A549 (cell line): ENCODE results near the gene HIPK3.

Source experiments
- EHMT2 ChIP-seq: fragments of 200-600 bp; sonication (generic); IDR thresholded peaks from 2 replicates; pipeline ENCODE4 v1.6.1; 2016; ENCODE audit warnings: antibody characterized with exemption, low read depth, mild to moderate bottlenecking, moderate library complexity
- EP300 ChIP-seq, 2 experiments: fragments of >200 bp; sonication (Bioruptor Twin); formaldehyde crosslinking; IDR thresholded peaks; 2 replicates in 1 of 2; 3 replicates in 1 of 2; pipeline ENCODE4 v1.6.1; 2016 to 2017
- MAFK ChIP-seq: fragments of 450-650 bp; IDR thresholded peaks from 2 replicates; pipeline ENCODE4 v1.6.1; 2014; ENCODE audit not compliant: partially characterized antibody
- RARB ChIP-seq: fragments of 250-450 bp; sonication (Bioruptor Pico); IDR thresholded peaks from 2 replicates; pipeline ENCODE4 v1.8.0; 2021; ENCODE audit warnings: mild to moderate bottlenecking, moderate library complexity
- TF ChIP-seq, protein P1 (sequence below): fragments of >200 bp; sonication (Bioruptor Twin); formaldehyde crosslinking; IDR thresholded peaks from 3 replicates; pipeline ENCODE4 v1.5.1; 2016
- TF ChIP-seq, protein P2 (sequence below): IDR thresholded peaks from 2 replicates; pipeline ENCODE4 v1.6.1; 2012

DNA sequence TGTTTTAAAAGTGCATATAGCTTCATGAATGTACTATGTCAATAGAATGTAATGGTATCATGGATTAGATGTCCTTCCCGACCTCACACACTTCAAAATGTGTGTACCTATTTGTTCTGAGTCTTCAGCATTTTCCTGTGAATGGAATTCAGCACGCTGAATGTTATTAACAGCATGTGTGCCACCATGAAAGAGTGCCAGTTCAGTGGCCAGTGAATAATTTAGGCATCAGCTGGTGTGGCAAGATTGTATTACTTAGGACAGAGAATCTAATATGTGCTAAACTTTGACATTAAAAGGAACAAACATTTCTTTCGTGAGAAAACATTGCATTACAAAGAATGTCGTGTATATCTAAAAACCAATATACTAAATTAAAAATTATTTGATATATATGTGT, 46.4 kb downstream of the HIPK3 start:
- TF ChIP-seq RARB (CRISPR knock-in tag), result no peak
- TF ChIP-seq, protein P1, sequence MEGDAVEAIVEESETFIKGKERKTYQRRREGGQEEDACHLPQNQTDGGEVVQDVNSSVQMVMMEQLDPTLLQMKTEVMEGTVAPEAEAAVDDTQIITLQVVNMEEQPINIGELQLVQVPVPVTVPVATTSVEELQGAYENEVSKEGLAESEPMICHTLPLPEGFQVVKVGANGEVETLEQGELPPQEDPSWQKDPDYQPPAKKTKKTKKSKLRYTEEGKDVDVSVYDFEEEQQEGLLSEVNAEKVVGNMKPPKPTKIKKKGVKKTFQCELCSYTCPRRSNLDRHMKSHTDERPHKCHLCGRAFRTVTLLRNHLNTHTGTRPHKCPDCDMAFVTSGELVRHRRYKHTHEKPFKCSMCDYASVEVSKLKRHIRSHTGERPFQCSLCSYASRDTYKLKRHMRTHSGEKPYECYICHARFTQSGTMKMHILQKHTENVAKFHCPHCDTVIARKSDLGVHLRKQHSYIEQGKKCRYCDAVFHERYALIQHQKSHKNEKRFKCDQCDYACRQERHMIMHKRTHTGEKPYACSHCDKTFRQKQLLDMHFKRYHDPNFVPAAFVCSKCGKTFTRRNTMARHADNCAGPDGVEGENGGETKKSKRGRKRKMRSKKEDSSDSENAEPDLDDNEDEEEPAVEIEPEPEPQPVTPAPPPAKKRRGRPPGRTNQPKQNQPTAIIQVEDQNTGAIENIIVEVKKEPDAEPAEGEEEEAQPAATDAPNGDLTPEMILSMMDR, result no peak
- TF ChIP-seq EP300 (IDR thresholded peaks at IDR 0.05), result no peak
- no peak for TF ChIP-seq EHMT2
- TF ChIP-seq, protein P2, sequence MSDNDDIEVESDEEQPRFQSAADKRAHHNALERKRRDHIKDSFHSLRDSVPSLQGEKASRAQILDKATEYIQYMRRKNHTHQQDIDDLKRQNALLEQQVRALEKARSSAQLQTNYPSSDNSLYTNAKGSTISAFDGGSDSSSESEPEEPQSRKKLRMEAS, result no peak
- no peak for TF ChIP-seq MAFK
